ENCODE data around the gene VAC14.
"Not testable (repeated sequence)": the region's sequence is repeated elsewhere in the genome, so short reads cannot be mapped to it uniquely, and the experiment has no call there.

VAC14 gene

GRCh38 chr16:70674221-70675014 lies 126.5 kb downstream of the VAC14 start:
- DNase-seq (ENCODE audit: low spot score in 2 of 2): no peak
- Mint-ChIP-seq H3K27ac (ENCODE audit: low read depth) (no peak overlapping the region), H3K4me3 (no peak overlapping the region), H3K27me3 (no peaks in the 10 kb centered on the region), H3K9me3 (no peaks in the 10 kb centered on the region), H3K36me3 (ENCODE audit: insufficient read depth) (peaks cover 13% of the 10 kb centered on the region), H3K4me1 (peaks cover 15% of the 10 kb centered on the region)
- ATAC-seq (replicated peaks; ENCODE audit: extremely low read depth, poor library complexity, severe bottlenecking): no peak

- DNase-seq (ENCODE audit: low spot score in 2 of 2); H3K27me3 Mint-ChIP-seq; ATAC-seq (replicated peaks; ENCODE audit: extremely low read depth, poor library complexity, severe bottlenecking); H3K4me3 Mint-ChIP-seq; H3K9me3 Mint-ChIP-seq; H3K4me1 Mint-ChIP-seq; H3K27ac Mint-ChIP-seq (ENCODE audit: low read depth): not testable (repeated sequence)
- peaks cover 16% of the 10 kb centered on the region for H3K36me3 Mint-ChIP-seq (ENCODE audit: insufficient read depth)
These were observed 130.0 kb downstream of the VAC14 start for GRCh38 chr16:70670938-70671337.

- Mint-ChIP-seq H3K27ac (ENCODE audit: low read depth) (no peak overlapping the region), H3K4me3 (no peak overlapping the region), H3K9me3 (no peaks in the 10 kb centered on the region), H3K27me3 (no peaks in the 10 kb centered on the region), H3K36me3 (ENCODE audit: insufficient read depth) (peaks cover 16% of the 10 kb centered on the region), H3K4me1 (no peaks in the 10 kb centered on the region)
- ATAC-seq (replicated peaks; ENCODE audit: extremely low read depth, poor library complexity, severe bottlenecking) (no peak), DNase-seq (ENCODE audit: low spot score in 2 of 2) (no peak)
These were observed 130.8 kb downstream of the VAC14 start for GRCh38 chr16:70670175-70670574.

- no peaks in the 10 kb centered on the region for H3K27me3 Mint-ChIP-seq
- H3K27ac Mint-ChIP-seq (ENCODE audit: low read depth): no peak overlapping the region
- no peaks in the 10 kb centered on the region for H3K9me3 Mint-ChIP-seq
- H3K4me1 Mint-ChIP-seq: no peaks in the 10 kb centered on the region
- no peak overlapping the region for H3K4me3 Mint-ChIP-seq
- DNase-seq (ENCODE audit: low spot score in 2 of 2) (no peak), ATAC-seq (replicated peaks; ENCODE audit: extremely low read depth, poor library complexity, severe bottlenecking) (no peak)
- H3K36me3 Mint-ChIP-seq (ENCODE audit: insufficient read depth): peaks cover 18% of the 10 kb centered on the region
These were observed 134.9 kb downstream of the VAC14 start for GRCh38 chr16:70665806-70666735.

DNA sequence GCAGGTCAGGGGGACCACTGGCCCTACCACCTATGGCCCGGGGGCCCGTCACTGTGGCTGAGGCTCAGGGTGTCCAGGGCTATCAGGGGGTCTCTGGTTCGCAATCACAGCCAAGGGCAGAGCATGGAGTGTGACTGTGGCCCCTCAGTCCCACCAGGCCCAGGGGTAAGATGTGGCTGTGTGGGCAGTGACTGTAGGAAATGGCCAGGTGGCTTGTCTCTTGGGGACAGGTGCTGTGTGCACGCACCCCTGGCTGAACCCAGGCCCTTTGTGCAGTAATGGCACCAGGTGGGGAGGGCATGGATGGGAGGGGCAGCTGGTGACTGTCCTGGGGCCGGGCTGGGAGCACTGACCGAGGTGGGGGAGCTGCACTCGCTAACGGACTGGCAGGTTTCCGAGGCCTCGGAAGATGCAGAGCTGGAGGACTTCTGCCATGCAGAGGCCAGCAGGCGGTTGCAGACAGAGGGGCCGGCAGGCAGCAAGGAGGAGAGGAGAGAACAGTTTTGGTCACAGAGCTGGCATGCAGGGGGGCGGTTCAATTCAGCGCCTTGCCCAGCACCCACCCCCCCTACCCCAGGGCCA lies 135.8 kb downstream of the VAC14 start:
- H3K4me1 Mint-ChIP-seq: no peaks in the 10 kb centered on the region

DNA sequence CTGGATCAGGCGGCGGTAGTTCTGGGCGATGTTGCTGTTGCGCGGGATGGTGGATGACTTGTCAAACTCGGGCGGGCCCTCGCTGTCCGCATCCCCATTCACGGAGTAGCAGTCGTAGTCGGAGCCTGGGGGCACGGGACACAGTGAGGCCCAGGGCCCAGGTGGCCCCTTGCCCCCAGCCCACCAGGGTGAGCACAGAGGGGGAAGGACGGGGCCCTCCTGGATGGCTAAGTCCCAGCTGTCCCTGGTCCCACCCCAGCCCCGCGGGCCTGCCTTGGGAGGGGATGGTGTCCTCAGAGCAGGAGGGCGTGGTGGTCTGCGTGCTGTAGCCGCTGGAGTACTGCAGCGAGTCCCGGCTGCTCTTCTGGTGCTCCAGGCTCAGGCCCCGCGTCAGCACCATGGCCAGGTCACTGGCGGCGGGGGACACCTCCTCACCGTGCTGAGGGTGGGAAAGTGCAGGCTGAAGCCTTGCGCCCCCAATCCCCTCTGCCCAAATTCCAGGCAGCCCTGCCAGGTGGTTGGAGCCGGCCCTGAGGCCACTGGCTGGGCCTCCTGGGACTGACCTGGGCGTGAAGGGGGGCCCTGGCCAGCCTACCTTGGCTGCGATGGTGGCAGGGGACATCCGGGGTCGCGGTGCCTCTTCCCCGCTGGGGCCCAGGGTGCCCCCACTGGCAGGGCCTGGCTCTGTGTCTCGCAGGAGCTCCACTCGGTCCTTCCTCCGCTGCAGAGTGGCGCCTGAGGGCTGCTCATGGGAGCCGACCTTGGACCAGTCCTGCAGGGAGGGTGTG lies 136.4 kb downstream of the VAC14 start:
- ATAC-seq (replicated peaks; ENCODE audit: extremely low read depth, poor library complexity, severe bottlenecking): no peak
- no peaks in the 10 kb centered on the region for H3K9me3 Mint-ChIP-seq

More for the DNA sequence above, 135.8 kb downstream of the VAC14 start:
- no peaks in the 10 kb centered on the region for H3K9me3 Mint-ChIP-seq
- H3K36me3 Mint-ChIP-seq (ENCODE audit: insufficient read depth): peaks cover 18% of the 10 kb centered on the region
- no peaks in the 10 kb centered on the region for H3K27me3 Mint-ChIP-seq
- DNase-seq (ENCODE audit: low spot score in 2 of 2) (no peak), ATAC-seq (replicated peaks; ENCODE audit: extremely low read depth, poor library complexity, severe bottlenecking) (no peak)
- no peak overlapping the region for H3K27ac Mint-ChIP-seq (ENCODE audit: low read depth)
- no peak overlapping the region for H3K4me3 Mint-ChIP-seq

DNA sequence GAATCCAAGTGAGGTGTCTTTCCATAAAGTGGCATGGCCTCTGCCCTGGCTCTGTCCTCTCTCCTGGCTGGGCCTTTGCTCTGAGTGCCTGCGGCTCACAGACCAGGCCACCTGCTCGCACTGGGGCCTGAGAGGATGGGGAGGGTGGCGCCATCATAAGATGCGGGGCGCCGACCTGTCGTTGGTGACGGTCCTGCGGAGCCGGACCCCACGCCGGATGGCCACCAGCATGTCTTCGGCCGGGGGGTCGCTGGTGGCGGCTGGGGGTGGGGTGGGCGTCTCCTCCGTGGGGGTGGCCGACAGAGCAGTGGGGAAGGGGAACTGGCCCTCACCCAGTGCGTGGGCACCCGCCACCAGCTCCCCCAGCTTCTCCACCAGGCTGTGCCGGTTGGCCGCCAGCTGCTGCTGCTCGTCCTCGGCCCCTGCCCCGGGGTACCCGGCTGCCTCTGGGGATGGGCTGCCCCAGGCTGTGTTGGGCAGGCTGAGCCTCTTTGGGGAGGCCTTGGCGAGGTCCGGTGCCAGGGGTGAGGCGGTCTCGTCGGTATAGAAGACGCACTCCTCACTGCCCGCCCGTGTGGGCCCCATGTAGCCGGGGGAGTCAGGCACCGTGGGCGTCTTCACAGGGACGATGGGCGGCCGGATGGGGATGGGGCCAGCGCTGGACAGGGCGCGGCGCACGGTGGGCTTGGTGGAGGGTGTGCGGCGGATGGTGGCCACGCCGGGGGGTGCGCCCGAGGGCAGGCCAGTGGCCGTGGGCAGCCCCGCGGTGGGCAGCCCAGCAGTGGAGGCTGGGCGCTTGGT lies 137.2 kb downstream of the VAC14 start:
- ATAC-seq (replicated peaks; ENCODE audit: extremely low read depth, poor library complexity, severe bottlenecking) (no peak), DNase-seq (ENCODE audit: low spot score in 2 of 2) (no peak)
- Mint-ChIP-seq H3K9me3 (no peaks in the 10 kb centered on the region), H3K27me3 (no peaks in the 10 kb centered on the region), H3K36me3 (ENCODE audit: insufficient read depth) (peaks cover 13% of the 10 kb centered on the region), H3K4me1 (no peaks in the 10 kb centered on the region), H3K4me3 (no peak overlapping the region), H3K27ac (ENCODE audit: low read depth) (no peak overlapping the region)

More for the DNA sequence above, 136.4 kb downstream of the VAC14 start:
- Mint-ChIP-seq H3K4me3 (no peak overlapping the region), H3K36me3 (ENCODE audit: insufficient read depth) (peaks cover 17% of the 10 kb centered on the region), H3K27me3 (no peaks in the 10 kb centered on the region), H3K4me1 (no peaks in the 10 kb centered on the region), H3K27ac (ENCODE audit: low read depth) (no peak overlapping the region)
- no peak for DNase-seq (ENCODE audit: low spot score in 2 of 2)

- Mint-ChIP-seq H3K27me3 (no peaks in the 10 kb centered on the region), H3K27ac (ENCODE audit: low read depth) (no peak overlapping the region), H3K4me3 (no peak overlapping the region), H3K36me3 (ENCODE audit: insufficient read depth) (peaks cover 12% of the 10 kb centered on the region), H3K4me1 (no peaks in the 10 kb centered on the region), H3K9me3 (no peaks in the 10 kb centered on the region)
- no peak for ATAC-seq (replicated peaks; ENCODE audit: extremely low read depth, poor library complexity, severe bottlenecking)
- no peak for DNase-seq (ENCODE audit: low spot score in 2 of 2)
These were observed 137.9 kb downstream of the VAC14 start for GRCh38 chr16:70662991-70663523.

DNA sequence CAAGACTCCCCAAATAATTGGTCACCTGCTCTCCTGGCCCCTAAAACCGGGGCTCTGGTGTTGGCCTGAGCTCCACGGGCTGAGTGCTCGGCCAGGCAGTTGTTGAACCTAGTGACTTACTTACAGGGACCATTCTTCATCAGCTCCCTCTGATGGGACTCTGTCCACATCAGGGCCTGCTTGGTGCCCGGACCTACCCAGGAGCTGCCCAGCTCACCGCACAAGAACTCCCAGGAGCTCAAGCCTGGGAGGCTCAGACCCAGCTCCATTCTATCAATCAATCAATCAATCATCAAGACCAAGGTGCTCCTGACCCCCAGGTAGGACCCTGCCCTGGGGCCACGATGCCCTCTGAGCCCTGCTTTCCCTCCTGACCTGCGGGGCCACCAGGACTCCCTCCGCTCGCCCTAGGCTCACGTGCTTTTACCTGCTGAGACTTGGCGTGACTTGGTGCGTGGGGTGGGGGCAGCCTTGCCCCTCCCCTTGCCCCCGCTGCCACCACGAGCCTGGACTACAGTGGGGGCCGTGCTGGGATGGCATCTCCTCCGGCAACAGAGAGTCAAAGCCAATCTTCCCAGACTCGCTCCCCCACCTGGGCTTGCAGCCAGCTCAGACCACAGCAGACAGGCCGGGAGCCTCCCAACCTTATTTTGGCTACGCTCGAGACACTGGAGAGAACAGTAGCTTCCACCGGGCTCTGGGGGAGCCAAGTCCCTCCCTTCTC lies 138.9 kb downstream of the VAC14 start:
- DNase-seq (ENCODE audit: low spot score in 2 of 2): no peak

GRCh38 chr16:70661534-70661917 lies 139.4 kb downstream of the VAC14 start:
- Mint-ChIP-seq H3K4me3 (no peak overlapping the region), H3K9me3 (no peaks in the 10 kb centered on the region), H3K27me3 (no peaks in the 10 kb centered on the region), H3K4me1 (no peaks in the 10 kb centered on the region), H3K36me3 (ENCODE audit: insufficient read depth) (peaks cover 8% of the 10 kb centered on the region), H3K27ac (ENCODE audit: low read depth) (no peak overlapping the region)
- DNase-seq (ENCODE audit: low spot score in 2 of 2): no peak
- ATAC-seq (replicated peaks; ENCODE audit: extremely low read depth, poor library complexity, severe bottlenecking): no peak

More for the DNA sequence above, 138.9 kb downstream of the VAC14 start:
- Mint-ChIP-seq H3K27me3 (no peaks in the 10 kb centered on the region), H3K4me3 (no peak overlapping the region), H3K36me3 (ENCODE audit: insufficient read depth) (peaks cover 11% of the 10 kb centered on the region), H3K27ac (ENCODE audit: low read depth) (no peak overlapping the region), H3K9me3 (no peaks in the 10 kb centered on the region), H3K4me1 (no peaks in the 10 kb centered on the region)
- ATAC-seq (replicated peaks; ENCODE audit: extremely low read depth, poor library complexity, severe bottlenecking): no peak

Measured in central memory CD8-positive, alpha-beta T cell (primary cell).